ENCODE measurements around the gene EDC4.

DNA sequence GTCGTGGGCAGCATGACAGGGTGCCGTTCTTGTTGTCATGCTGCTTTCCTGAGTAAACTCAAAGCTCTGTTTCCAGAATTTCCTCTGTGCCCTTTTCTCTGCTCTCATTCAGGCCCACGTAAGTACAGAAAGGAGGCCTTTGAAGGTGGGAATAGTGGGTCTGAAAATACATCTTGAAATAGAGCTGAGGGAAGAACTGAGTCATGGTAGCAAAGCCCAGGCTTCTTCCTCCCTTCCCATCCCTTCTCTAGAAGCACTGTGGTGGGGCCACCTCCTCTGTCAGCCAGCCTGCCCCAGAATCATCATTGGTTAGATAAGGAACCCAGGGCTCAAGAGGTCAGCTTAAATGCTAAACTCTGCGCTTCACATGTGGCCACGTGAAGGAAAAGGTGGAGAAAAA, 49.4 kb downstream of the EDC4 start:
- no peak for TF ChIP-seq POLR2AphosphoS5 (IDR thresholded peaks at IDR 0.05; ENCODE audit: low read depth)
- TF ChIP-seq, protein P1, sequence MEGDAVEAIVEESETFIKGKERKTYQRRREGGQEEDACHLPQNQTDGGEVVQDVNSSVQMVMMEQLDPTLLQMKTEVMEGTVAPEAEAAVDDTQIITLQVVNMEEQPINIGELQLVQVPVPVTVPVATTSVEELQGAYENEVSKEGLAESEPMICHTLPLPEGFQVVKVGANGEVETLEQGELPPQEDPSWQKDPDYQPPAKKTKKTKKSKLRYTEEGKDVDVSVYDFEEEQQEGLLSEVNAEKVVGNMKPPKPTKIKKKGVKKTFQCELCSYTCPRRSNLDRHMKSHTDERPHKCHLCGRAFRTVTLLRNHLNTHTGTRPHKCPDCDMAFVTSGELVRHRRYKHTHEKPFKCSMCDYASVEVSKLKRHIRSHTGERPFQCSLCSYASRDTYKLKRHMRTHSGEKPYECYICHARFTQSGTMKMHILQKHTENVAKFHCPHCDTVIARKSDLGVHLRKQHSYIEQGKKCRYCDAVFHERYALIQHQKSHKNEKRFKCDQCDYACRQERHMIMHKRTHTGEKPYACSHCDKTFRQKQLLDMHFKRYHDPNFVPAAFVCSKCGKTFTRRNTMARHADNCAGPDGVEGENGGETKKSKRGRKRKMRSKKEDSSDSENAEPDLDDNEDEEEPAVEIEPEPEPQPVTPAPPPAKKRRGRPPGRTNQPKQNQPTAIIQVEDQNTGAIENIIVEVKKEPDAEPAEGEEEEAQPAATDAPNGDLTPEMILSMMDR (conservative IDR thresholded peaks at IDR 0.05; ENCODE audit: low read depth in 2 of 2) = no peak
- no peak for TF ChIP-seq JUNB (IDR thresholded peaks at IDR 0.05; ENCODE audit: unreplicated experiment)
- TF ChIP-seq EZH2 (IDR thresholded peaks at IDR 0.05; ENCODE audit: low read depth, unreplicated experiment) = no peak
- no peak for TF ChIP-seq ZNF331 (CRISPR knock-in tag; IDR thresholded peaks at IDR 0.05; ENCODE audit: low read depth)
- TF ChIP-seq EZH2phosphoT487 (IDR thresholded peaks at IDR 0.05; ENCODE audit: unreplicated experiment) = no peak
- TF ChIP-seq, protein P2, sequence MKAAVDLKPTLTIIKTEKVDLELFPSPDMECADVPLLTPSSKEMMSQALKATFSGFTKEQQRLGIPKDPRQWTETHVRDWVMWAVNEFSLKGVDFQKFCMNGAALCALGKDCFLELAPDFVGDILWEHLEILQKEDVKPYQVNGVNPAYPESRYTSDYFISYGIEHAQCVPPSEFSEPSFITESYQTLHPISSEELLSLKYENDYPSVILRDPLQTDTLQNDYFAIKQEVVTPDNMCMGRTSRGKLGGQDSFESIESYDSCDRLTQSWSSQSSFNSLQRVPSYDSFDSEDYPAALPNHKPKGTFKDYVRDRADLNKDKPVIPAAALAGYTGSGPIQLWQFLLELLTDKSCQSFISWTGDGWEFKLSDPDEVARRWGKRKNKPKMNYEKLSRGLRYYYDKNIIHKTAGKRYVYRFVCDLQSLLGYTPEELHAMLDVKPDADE (IDR thresholded peaks at IDR 0.05) = no peak
- TF ChIP-seq, protein P3, sequence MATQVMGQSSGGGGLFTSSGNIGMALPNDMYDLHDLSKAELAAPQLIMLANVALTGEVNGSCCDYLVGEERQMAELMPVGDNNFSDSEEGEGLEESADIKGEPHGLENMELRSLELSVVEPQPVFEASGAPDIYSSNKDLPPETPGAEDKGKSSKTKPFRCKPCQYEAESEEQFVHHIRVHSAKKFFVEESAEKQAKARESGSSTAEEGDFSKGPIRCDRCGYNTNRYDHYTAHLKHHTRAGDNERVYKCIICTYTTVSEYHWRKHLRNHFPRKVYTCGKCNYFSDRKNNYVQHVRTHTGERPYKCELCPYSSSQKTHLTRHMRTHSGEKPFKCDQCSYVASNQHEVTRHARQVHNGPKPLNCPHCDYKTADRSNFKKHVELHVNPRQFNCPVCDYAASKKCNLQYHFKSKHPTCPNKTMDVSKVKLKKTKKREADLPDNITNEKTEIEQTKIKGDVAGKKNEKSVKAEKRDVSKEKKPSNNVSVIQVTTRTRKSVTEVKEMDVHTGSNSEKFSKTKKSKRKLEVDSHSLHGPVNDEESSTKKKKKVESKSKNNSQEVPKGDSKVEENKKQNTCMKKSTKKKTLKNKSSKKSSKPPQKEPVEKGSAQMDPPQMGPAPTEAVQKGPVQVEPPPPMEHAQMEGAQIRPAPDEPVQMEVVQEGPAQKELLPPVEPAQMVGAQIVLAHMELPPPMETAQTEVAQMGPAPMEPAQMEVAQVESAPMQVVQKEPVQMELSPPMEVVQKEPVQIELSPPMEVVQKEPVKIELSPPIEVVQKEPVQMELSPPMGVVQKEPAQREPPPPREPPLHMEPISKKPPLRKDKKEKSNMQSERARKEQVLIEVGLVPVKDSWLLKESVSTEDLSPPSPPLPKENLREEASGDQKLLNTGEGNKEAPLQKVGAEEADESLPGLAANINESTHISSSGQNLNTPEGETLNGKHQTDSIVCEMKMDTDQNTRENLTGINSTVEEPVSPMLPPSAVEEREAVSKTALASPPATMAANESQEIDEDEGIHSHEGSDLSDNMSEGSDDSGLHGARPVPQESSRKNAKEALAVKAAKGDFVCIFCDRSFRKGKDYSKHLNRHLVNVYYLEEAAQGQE (IDR thresholded peaks at IDR 0.05; ENCODE audit: unreplicated experiment) = no peak

All from GM23338 (cell line).